HepG2 (cell line): Measurements from ENCODE around the gene DMXL2. TPM values are rescaled to one million over a fixed set of nuclear protein-coding genes. Genes with fewer than 3 reads are reported as not detected.

ENCODE experiments used
- HNRNPL ChIP-seq: fragments of 200-400 bp; formaldehyde crosslinking; IDR thresholded peaks from 2 replicates; pipeline ENCODE4 v1.6.1; 2017; ENCODE audit warnings: mild to moderate bottlenecking, low read depth, low read length
- POLR2G ChIP-seq: fragments of 200-400 bp; formaldehyde crosslinking; IDR thresholded peaks from 2 replicates; pipeline ENCODE4 v1.6.1; 2018; ENCODE audit warnings: mild to moderate bottlenecking, low read depth, low read length, moderate library complexity
- polyA plus RNA-seq, 8 experiments: library from polyadenylated mRNA; depleted of rRNA in 3 of 8; stranded (reverse) in 7 of 8; unstranded in 1 of 8; fragments of >200 nt; fragmentation: Illumina TruSeq in 4 of 8; extraction: Trizol in 4 of 8; gene quantifications; 2 replicates each; pipeline versions ENCODE4 v1.2.1 to v1.2.3, GENCODE V29; 2011 to 2016; ENCODE audit warnings: low read depth in 4 of 8, missing spikeins in 1 of 8, mixed read lengths in 1 of 8; ENCODE audit not compliant: insufficient read depth in 1 of 8
- total RNA-seq, 5 experiments: library from RNA; depleted of rRNA; stranded (reverse); fragments of >200 nt; fragmentation: Illumina TruSeq; extraction: Trizol; gene quantifications; 2 replicates each; pipeline ENCODE4 v1.2.3, GENCODE V29; 2016; ENCODE audit warnings: low read depth in 1 of 5
- TF ChIP-seq, protein P1 (sequence below): sonication (generic); formaldehyde crosslinking; IDR thresholded peaks from 2 replicates; pipeline ENCODE4 v1.9.0; 2021; ENCODE audit warnings: missing genetic modification reagents, borderline replicate concordance
- TF ChIP-seq, protein P2 (sequence below): sonication (generic); formaldehyde crosslinking; IDR thresholded peaks from 2 replicates; pipeline ENCODE4 v1.5.0; 2020; ENCODE audit warnings: mild to moderate bottlenecking, missing genetic modification reagents, moderate library complexity
- TF ChIP-seq, protein P3 (sequence below): sonication (generic); formaldehyde crosslinking; IDR thresholded peaks from 2 replicates; pipeline ENCODE4 v1.4.0; 2020; ENCODE audit warnings: missing genetic modification reagents

Gene DMXL2
- total and polyA plus RNA-seq, 2 of the 13 experiments (the other 11 are each of a cell fraction or from before 2014, with no cell fraction given) = 11.6 to 15.3 TPM

DNA sequence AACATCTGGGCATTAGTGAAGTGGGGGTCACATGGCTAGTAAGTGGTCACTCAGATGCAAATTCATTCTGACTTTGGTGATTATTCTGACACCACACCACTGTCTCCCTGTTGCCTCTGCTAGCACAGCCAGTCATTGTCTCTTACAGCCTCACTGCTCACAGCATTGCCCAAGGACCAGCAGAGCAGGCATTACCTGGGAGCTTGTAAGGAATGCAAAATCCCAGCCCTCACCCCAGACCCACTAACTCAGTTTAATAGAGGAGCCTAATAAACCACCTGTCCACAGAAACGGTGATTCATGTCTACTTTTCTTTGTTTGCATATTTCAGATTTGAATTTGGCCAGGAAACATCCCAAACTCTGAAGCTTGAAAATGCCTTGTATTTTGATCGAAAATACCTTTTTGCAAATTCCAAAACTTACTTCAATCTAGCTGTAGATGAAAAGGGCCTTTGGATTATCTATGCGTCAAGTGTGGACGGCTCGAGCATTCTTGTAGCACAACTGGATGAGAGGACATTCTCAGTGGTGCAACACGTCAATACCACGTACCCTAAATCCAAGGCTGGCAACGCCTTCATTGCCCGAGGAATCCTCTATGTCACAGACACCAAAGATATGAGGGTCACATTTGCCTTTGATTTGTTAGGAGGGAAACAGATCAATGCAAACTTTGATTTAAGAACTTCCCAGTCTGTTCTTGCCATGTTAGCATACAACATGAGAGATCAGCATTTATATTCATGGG lies 218.4 kb downstream of the DMXL2 start (continued):
- TF ChIP-seq, protein P1, sequence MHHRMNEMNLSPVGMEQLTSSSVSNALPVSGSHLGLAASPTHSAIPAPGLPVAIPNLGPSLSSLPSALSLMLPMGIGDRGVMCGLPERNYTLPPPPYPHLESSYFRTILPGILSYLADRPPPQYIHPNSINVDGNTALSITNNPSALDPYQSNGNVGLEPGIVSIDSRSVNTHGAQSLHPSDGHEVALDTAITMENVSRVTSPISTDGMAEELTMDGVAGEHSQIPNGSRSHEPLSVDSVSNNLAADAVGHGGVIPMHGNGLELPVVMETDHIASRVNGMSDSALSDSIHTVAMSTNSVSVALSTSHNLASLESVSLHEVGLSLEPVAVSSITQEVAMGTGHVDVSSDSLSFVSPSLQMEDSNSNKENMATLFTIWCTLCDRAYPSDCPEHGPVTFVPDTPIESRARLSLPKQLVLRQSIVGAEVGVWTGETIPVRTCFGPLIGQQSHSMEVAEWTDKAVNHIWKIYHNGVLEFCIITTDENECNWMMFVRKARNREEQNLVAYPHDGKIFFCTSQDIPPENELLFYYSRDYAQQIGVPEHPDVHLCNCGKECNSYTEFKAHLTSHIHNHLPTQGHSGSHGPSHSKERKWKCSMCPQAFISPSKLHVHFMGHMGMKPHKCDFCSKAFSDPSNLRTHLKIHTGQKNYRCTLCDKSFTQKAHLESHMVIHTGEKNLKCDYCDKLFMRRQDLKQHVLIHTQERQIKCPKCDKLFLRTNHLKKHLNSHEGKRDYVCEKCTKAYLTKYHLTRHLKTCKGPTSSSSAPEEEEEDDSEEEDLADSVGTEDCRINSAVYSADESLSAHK (CRISPR knock-in tag) = no peak
- TF ChIP-seq, protein P2, sequence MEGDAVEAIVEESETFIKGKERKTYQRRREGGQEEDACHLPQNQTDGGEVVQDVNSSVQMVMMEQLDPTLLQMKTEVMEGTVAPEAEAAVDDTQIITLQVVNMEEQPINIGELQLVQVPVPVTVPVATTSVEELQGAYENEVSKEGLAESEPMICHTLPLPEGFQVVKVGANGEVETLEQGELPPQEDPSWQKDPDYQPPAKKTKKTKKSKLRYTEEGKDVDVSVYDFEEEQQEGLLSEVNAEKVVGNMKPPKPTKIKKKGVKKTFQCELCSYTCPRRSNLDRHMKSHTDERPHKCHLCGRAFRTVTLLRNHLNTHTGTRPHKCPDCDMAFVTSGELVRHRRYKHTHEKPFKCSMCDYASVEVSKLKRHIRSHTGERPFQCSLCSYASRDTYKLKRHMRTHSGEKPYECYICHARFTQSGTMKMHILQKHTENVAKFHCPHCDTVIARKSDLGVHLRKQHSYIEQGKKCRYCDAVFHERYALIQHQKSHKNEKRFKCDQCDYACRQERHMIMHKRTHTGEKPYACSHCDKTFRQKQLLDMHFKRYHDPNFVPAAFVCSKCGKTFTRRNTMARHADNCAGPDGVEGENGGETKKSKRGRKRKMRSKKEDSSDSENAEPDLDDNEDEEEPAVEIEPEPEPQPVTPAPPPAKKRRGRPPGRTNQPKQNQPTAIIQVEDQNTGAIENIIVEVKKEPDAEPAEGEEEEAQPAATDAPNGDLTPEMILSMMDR (CRISPR knock-in tag) = no peak
- no peak for TF ChIP-seq HNRNPL
- TF ChIP-seq, protein P3, sequence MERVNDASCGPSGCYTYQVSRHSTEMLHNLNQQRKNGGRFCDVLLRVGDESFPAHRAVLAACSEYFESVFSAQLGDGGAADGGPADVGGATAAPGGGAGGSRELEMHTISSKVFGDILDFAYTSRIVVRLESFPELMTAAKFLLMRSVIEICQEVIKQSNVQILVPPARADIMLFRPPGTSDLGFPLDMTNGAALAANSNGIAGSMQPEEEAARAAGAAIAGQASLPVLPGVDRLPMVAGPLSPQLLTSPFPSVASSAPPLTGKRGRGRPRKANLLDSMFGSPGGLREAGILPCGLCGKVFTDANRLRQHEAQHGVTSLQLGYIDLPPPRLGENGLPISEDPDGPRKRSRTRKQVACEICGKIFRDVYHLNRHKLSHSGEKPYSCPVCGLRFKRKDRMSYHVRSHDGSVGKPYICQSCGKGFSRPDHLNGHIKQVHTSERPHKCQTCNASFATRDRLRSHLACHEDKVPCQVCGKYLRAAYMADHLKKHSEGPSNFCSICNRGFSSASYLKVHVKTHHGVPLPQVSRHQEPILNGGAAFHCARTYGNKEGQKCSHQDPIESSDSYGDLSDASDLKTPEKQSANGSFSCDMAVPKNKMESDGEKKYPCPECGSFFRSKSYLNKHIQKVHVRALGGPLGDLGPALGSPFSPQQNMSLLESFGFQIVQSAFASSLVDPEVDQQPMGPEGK = no peak
- TF ChIP-seq POLR2G = no peak
